ENCODE measurements around the gene COBL. TPM values are rescaled to one million over a fixed set of nuclear protein-coding genes. Genes with fewer than 3 reads are reported as not detected.

Gene COBL
- total RNA-seq, 1 experiment from 2014 or later = 0.39 TPM

DNA sequence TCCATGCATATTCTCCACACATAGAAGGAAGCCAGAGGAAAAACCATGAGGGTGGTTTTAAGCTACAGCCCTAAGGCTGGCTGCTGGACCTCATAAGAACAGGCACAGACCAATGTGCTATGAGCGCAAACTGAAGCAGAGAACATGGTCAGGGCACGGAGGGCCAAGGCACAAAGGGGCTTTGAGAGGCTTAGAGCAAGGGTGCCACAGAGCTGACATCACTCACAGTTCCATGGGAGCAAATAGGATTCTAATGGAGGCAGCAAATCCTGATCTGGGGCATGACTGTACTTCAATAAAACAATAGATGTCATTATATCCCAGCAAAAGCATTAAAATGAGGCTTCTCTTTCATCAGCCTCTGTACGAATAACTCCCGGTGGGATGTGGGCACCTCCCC, 162.4 kb downstream of the COBL start:
- POLR2A ChIA-PET = no interaction called here
- peaks cover 5% of the 10 kb centered on the region for H3K27me3 ChIP-seq (ENCODE audit: control insufficient read depth, insufficient read depth, low read length)
- in situ Hi-C loops (cut with HindIII; ENCODE audit: low pct_unique_long_range_greater_than_20kb, low sequenced_read_pairs) = no loop called here

GRCh38 chr7:51152706-51153200, 163.9 kb downstream of the COBL start:
- intact Hi-C loops (cut with micrococcal nuclease; ENCODE audit: unreplicated experiment) = no loop called here
- no peak for DNase-seq (ENCODE audit: low read depth, low spot score)
- TF ChIP-seq SIN3A (IDR thresholded peaks at IDR 0.05; ENCODE audit: borderline replicate concordance, insufficient read depth, low read depth, low read length) (no peak), TCF7L2 (IDR thresholded peaks at IDR 0.05; ENCODE audit: low read depth, low read length) (no peak), POLR2AphosphoS5 (IDR thresholded peaks at IDR 0.05; ENCODE audit: low read depth, low read length) (no peak)
- TF ChIP-seq, protein P1, sequence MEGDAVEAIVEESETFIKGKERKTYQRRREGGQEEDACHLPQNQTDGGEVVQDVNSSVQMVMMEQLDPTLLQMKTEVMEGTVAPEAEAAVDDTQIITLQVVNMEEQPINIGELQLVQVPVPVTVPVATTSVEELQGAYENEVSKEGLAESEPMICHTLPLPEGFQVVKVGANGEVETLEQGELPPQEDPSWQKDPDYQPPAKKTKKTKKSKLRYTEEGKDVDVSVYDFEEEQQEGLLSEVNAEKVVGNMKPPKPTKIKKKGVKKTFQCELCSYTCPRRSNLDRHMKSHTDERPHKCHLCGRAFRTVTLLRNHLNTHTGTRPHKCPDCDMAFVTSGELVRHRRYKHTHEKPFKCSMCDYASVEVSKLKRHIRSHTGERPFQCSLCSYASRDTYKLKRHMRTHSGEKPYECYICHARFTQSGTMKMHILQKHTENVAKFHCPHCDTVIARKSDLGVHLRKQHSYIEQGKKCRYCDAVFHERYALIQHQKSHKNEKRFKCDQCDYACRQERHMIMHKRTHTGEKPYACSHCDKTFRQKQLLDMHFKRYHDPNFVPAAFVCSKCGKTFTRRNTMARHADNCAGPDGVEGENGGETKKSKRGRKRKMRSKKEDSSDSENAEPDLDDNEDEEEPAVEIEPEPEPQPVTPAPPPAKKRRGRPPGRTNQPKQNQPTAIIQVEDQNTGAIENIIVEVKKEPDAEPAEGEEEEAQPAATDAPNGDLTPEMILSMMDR (IDR thresholded peaks at IDR 0.05) = no peak
- TF ChIP-seq, protein P2, sequence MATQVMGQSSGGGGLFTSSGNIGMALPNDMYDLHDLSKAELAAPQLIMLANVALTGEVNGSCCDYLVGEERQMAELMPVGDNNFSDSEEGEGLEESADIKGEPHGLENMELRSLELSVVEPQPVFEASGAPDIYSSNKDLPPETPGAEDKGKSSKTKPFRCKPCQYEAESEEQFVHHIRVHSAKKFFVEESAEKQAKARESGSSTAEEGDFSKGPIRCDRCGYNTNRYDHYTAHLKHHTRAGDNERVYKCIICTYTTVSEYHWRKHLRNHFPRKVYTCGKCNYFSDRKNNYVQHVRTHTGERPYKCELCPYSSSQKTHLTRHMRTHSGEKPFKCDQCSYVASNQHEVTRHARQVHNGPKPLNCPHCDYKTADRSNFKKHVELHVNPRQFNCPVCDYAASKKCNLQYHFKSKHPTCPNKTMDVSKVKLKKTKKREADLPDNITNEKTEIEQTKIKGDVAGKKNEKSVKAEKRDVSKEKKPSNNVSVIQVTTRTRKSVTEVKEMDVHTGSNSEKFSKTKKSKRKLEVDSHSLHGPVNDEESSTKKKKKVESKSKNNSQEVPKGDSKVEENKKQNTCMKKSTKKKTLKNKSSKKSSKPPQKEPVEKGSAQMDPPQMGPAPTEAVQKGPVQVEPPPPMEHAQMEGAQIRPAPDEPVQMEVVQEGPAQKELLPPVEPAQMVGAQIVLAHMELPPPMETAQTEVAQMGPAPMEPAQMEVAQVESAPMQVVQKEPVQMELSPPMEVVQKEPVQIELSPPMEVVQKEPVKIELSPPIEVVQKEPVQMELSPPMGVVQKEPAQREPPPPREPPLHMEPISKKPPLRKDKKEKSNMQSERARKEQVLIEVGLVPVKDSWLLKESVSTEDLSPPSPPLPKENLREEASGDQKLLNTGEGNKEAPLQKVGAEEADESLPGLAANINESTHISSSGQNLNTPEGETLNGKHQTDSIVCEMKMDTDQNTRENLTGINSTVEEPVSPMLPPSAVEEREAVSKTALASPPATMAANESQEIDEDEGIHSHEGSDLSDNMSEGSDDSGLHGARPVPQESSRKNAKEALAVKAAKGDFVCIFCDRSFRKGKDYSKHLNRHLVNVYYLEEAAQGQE (IDR thresholded peaks at IDR 0.05; ENCODE audit: insufficient read depth in 1 of 2, low read depth in 2 of 2, low read length in 1 of 2) = no peak
- CTCF ChIA-PET = interaction anchor here (0.7 kb wide), 1 partner anchor 165 kb away, joined by 3 read pairs; no protein-coding TSS in a partner anchor
- no peak overlapping the region for H3K27ac ChIP-seq (ENCODE audit: low read length)
- no peaks in the 10 kb centered on the region for H3K9me3 ChIP-seq (ENCODE audit: control insufficient read depth, insufficient read depth, low read depth, low read length)
- POLR2A ChIA-PET = no interaction called here
- peaks cover 5% of the 10 kb centered on the region; the same call in 1 of the 2 replicates for H3K27me3 ChIP-seq (ENCODE audit: control insufficient read depth, insufficient read depth, low read length)
- no peaks in the 10 kb centered on the region for H3K36me3 ChIP-seq (ENCODE audit: control insufficient read depth, insufficient read depth, low read length)
- no peak overlapping the region for H3K4me3 ChIP-seq (ENCODE audit: low read depth in 2 of 2, low read length in 2 of 2)
- no peak for ATAC-seq
- no peaks in the 10 kb centered on the region for H3K4me1 ChIP-seq (ENCODE audit: control insufficient read depth, insufficient read depth, low read length)
- BruUV-seq (replicated peaks) = no TSS peak
- in situ Hi-C loops (cut with HindIII; ENCODE audit: low pct_unique_long_range_greater_than_20kb, low sequenced_read_pairs) = no loop called here

More for the DNA sequence above, 162.4 kb downstream of the COBL start:
- Histone ChIP-seq H3K4me1 (ENCODE audit: control insufficient read depth, insufficient read depth, low read length) (no peaks in the 10 kb centered on the region), H3K9me3 (ENCODE audit: control insufficient read depth, insufficient read depth, low read depth, low read length) (no peaks in the 10 kb centered on the region), H3K27ac (ENCODE audit: low read length) (no peak overlapping the region), H3K36me3 (ENCODE audit: control insufficient read depth, insufficient read depth, low read length) (no peaks in the 10 kb centered on the region), H3K4me3 (ENCODE audit: low read depth in 2 of 2, low read length in 2 of 2) (no peak overlapping the region)
- DNase-seq (ENCODE audit: low read depth, low spot score) = no peak
- no TSS peak for BruUV-seq (replicated peaks)
- CTCF ChIA-PET = no interaction called here
- intact Hi-C loops (cut with micrococcal nuclease; ENCODE audit: unreplicated experiment) = no loop called here
- TF ChIP-seq TCF7L2 (IDR thresholded peaks at IDR 0.05; ENCODE audit: low read depth, low read length) (no peak), POLR2AphosphoS5 (IDR thresholded peaks at IDR 0.05; ENCODE audit: low read depth, low read length) (no peak), SIN3A (IDR thresholded peaks at IDR 0.05; ENCODE audit: borderline replicate concordance, insufficient read depth, low read depth, low read length) (no peak)
- TF ChIP-seq, protein P2 (IDR thresholded peaks at IDR 0.05; ENCODE audit: insufficient read depth in 1 of 2, low read depth in 2 of 2, low read length in 1 of 2) = no peak
- TF ChIP-seq, protein P1 (IDR thresholded peaks at IDR 0.05) = no peak
- ATAC-seq = no peak
